GM21528 (cell line): Measurements from ENCODE around the gene QSOX2.

Source experiments
- ATAC-seq: cut with Tn5 transposase; IDR thresholded peaks from one replicate; pipeline ENCODE4 v1.9.1; 2021; ENCODE audit warnings: mild to moderate bottlenecking, moderate library complexity; ENCODE audit not compliant: unreplicated experiment, low FRiP score

Gene QSOX2

GRCh38 chr9:136178061-136178772, 67.4 kb downstream of the QSOX2 start:
- ATAC-seq, result no peak

- no peak for ATAC-seq
These were observed 68.4 kb downstream of the QSOX2 start for GRCh38 chr9:136177224-136177623.

GRCh38 chr9:136175616-136176197, 69.9 kb downstream of the QSOX2 start:
- ATAC-seq, result no peak

- no peak for ATAC-seq
These were observed 70.6 kb downstream of the QSOX2 start for GRCh38 chr9:136174779-136175615.

- no peak for ATAC-seq
These were observed 71.8 kb downstream of the QSOX2 start for GRCh38 chr9:136173648-136174290.

- ATAC-seq, result no peak
These were observed 73.1 kb downstream of the QSOX2 start for GRCh38 chr9:136172412-136173079.

- no peak for ATAC-seq
These were observed 73.7 kb downstream of the QSOX2 start for GRCh38 chr9:136171801-136172411.

GRCh38 chr9:136171009-136171800, 74.4 kb downstream of the QSOX2 start:
- ATAC-seq, result no peak

- no peak for ATAC-seq
These were observed 75.4 kb downstream of the QSOX2 start for GRCh38 chr9:136170006-136170901.

GRCh38 chr9:136169495-136169894, 76.1 kb downstream of the QSOX2 start:
- no peak for ATAC-seq

- ATAC-seq, result no peak
These were observed 82.3 kb downstream of the QSOX2 start for GRCh38 chr9:136163248-136163850.

- ATAC-seq, result no peak
These were observed 84.5 kb downstream of the QSOX2 start for GRCh38 chr9:136160995-136161610.

- ATAC-seq, result no peak
These were observed 85.2 kb downstream of the QSOX2 start for GRCh38 chr9:136160381-136160841.

- ATAC-seq, result no peak
These were observed 85.8 kb downstream of the QSOX2 start for GRCh38 chr9:136159851-136160250.

GRCh38 chr9:136157477-136158265, 87.9 kb downstream of the QSOX2 start:
- ATAC-seq, result no peak
